ENCODE data around the gene GATA2.

GRCh38 chr3:128521715-128522114 lies 28.7 kb upstream of the GATA2 start:
- TF ChIP-seq CTCF (IDR thresholded peaks at IDR 0.05), result no peak
- TF ChIP-seq POLR2AphosphoS5 (IDR thresholded peaks at IDR 0.05), result no peak
